AG08396 (cell line): Measurements from ENCODE around the gene DIAPH1.

Experiments
- DNase-seq: peaks from one replicate; pipeline ENCODE4 v3.0.0; 2012; ENCODE audit warnings: low spot score, mixed read lengths

The DIAPH1 gene

DNA sequence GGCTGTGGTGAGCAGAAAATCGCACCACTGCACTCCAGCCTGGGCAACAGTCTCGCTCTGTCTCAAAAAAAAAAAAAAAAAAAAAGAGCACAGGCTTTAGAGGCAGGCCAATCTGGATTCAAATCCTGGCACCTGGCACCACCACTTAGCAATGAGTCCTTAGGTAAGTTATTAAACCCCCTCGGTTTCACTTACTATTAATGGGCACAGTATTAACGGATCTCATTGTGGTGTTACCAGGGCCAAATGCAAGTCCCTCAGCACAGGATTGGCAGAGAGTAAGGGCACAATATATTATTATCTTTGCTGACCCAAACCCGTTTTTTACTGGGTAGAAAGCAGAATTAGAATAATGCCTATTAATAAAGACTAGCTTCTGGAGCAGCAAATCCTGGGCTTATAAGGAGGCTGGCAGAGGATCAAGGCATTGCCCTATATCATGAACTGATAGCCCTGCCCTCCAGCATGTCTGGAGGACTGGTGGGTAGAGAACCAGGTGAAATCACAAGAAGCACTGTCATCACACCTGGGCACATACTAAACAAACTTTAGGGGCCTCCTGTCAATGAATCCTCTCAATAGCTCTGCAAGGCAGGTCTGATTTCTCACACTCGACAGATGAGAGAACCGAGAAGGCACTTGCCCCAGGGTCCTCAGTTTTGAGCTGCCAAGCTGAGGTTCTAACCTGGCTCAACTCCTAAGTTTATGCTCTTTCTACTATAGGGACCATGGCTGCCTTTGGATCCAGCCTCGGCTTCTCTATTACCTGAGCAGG, 112.2 kb downstream of the DIAPH1 start:
- no peak for DNase-seq

GRCh38 chr5:141504216-141504615, 114.6 kb downstream of the DIAPH1 start:
- DNase-seq = no peak

- no peak for DNase-seq
Measured at GRCh38 chr5:141503681-141504080, 115.1 kb downstream of the DIAPH1 start.

DNA sequence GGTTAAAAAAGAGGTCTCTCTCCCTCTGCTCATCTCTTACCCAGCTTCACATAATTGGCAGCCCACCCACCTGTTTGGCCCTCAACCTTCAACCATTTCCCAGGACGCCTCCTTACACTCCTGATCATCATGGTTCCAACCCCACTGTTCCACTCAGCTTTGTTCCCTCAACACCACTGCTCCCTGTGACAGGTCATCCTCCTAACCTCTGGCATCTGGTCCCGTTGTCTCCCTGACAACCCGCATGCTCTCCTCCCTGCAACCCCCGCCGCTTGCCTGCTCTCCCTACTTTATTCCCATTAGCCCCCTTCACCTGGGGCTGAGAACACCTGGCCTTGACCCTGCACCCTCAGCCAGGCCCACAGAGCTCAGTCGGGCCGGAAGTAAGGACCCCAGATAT, 117.0 kb downstream of the DIAPH1 start:
- no peak for DNase-seq

DNA sequence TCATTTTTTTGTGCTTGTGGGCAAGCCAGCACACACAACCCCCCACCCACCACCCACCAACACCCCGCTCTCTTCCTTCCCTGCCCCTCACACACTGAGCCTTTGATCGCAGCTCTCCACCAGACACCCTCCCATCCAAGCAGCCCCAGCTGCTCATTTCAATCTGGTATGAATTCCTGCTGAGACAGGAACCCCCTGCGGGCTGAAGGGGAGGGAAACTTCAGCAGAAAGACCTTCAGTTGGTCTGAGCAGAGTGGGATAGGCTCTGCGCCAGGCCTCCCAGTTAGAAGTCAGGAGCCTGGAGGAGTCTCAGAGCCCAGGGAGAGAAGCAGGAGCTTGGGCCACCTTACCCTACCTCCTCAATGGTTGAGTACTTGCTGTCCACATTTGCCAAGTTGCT, 122.8 kb downstream of the DIAPH1 start:
- no peak for DNase-seq

DNA sequence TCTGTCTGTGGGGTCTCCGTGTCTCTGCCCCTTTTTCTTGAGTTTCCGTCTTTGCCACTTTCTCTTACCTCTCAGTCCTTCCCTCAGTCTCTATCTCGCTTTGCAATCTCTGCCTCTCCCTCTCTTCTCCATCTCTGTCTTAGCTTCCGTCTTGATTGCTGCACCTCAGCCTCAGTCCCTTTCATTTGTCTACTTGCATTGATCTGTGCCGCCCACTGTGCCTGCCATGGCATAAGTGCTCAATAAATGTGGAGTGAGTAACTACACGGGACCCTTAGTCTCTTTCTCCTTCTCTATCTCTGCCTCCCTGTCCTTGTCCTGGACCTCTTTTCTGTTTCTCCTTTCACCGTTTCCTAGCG, 123.4 kb downstream of the DIAPH1 start:
- no peak for DNase-seq

DNA sequence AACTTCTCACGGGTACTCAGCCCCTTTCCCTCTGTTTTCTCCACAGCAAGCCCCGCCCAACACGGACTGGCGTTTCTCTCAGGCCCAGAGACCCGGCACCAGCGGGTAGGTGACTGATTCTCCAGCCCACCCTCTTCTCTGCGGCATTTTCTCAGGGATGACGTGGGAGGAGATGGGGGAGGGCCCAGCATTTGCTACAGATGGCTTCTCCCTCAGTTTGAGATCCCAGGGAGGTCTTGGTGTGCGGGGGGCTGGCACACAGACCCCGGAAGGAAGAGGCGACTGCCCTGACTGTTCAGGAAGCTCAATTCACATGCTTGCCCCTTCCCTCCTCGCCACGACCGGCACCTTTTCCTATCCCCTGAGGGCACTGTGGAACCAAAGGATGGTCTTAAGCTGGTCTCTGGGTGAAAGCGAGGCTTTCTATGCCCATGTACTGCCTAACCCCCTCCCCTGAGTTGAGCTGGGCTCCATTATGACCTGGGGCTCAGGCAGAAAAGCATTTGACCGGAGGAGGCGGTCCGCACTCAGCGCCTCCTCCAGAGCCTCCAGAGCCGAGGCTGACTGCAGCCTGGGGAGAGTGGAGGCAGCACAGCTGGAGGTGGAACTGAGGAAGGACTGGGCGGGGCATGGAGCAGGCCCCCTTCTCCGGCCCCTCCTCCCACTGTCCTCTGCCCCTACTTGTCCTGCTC, 123.9 kb downstream of the DIAPH1 start:
- DNase-seq = no peak

GRCh38 chr5:141493500-141494422, 125.0 kb downstream of the DIAPH1 start:
- DNase-seq = peak; percentile 65

GRCh38 chr5:141492168-141492885, 126.5 kb downstream of the DIAPH1 start:
- DNase-seq = no peak

DNA sequence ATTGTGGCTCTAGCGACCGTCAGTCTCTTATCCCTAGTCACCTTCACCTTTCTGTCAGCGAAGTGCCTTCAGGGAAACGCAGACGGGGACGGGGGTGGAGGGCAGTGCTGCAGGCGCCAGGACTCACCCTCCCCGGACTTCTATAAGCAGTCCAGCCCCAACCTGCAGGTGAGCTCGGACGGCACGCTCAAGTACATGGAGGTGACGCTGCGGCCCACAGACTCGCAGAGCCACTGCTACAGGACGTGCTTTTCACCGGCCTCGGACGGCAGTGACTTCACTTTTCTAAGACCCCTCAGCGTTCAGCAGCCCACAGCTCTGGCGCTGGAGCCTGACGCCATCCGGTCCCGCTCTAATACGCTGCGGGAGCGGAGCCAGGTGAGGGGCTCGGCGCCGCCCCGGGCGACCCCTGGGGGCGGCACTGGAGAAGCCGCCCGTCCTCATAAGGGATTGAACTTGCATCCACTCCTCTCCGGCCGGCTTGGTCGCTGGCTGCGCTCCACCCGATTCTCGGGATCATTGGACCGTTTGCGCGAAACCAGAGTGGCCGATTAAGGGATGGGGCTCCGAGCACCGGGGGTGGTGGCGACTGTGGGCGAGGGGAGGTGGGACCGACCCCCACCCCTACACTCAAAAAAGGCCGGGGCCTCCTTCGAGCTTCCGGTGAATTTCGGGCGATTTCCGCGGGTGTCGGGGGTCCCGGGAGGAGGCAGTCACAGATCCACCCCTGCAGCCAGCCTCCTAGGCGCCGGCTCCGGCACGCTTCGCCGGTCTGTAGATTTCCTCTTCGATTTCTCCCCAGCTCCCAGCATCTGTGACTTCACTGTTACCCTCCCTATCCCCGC, 127.3 kb downstream of the DIAPH1 start:
- no peak for DNase-seq

- DNase-seq = no peak
Measured at GRCh38 chr5:141490771-141491170, 128.0 kb downstream of the DIAPH1 start.

DNA sequence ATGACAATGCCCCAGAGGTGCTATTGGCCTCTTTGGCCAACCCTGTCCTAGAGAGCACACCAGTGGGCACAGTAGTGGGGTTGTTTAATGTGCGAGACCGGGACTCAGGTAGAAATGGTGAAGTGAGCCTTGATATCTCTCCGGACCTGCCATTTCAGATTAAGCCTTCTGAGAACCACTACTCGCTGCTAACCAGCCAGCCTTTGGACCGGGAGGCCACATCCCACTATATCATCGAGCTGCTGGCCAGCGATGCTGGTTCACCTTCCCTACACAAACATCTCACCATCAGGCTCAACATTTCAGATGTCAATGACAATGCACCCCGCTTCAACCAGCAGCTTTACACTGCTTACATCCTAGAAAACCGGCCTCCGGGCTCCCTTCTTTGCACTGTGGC, 128.5 kb downstream of the DIAPH1 start:
- no peak for DNase-seq

DNA sequence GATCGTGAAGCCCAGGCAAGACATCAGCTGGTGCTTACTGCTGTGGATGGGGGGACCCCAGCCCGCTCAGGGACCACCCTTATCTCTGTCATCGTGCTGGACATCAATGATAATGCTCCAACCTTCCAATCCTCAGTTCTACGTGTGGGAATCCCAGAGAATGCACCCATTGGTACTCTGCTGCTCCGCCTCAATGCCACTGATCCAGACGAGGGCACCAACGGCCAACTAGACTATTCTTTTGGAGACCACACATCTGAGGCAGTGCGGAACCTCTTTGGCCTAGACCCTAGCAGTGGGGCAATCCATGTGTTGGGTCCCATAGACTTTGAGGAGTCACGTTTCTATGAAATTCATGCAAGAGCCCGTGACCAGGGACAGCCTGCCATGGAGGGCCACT, 129.0 kb downstream of the DIAPH1 start:
- no peak for DNase-seq

DNA sequence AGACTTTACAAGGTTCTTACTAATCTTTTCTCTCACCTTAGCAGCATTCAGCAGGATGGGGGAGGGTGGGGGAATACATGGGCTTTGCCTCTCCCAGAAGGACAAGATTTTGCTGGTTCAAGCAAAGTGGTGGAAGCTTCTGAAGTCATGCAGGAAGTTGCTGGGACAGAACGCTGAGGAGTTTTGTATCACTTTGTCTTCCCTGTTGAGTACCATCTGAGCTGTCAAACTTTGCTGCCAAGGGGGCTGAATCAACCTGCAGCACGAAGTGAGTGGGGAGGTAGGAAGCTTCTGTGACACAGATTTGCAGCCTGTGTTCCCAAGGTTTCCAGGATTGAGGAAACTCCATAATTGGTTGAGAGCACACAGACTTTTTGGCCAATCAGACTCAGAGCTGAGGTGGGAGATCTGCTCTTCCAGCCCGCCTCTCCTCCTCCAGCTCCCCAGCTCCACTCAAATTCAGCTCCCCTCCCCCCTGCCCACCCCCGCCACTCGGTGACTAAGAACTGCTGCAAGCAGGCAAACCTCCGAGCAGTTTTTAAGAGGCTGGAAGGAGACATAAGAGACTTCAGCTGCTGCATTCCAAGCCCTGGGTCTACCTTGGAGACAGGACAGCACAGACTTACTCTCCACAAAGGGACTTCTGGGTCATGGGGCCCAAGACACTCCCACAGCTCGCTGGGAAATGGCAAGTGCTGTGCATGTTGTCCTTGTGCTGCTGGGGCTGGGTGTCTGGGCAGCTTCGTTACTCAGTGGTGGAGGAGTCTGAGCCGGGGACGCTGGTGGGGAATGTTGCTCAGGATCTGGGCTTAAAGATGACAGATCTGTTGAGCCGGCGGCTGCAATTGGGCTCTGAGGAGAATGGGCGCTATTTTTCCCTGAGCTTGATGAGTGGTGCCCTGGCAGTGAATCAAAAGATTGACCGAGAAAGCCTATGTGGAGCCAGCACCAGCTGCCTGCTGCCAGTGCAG, 129.9 kb downstream of the DIAPH1 start, which contains the start of gene PCDHGC5:
Gene PCDHGC5, plus strand, starts transcription at position 491 of the 971 bp plus-strand sequence. Its CDS starts 160 bp downstream, at position 651.
- DNase-seq = peak; percentile 88

DNA sequence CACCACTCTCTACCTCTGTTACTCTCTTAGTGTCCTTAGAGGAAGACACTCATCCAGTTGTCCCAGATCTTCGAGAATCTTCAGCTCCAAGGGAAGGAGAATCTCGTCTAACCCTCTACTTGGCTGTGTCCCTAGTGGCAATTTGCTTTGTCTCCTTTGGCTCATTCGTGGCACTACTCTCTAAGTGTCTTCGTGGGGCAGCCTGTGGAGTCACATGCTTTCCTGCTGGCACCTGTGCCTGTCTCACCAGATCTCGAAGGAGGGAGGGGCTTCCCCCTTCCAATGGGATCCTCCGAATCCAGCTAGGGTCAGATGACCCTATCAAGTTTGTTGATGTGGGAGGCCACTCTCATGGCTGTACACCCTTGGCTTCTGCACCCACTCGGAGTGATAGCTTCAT, 131.7 kb downstream of the DIAPH1 start:
- no peak for DNase-seq

DNA sequence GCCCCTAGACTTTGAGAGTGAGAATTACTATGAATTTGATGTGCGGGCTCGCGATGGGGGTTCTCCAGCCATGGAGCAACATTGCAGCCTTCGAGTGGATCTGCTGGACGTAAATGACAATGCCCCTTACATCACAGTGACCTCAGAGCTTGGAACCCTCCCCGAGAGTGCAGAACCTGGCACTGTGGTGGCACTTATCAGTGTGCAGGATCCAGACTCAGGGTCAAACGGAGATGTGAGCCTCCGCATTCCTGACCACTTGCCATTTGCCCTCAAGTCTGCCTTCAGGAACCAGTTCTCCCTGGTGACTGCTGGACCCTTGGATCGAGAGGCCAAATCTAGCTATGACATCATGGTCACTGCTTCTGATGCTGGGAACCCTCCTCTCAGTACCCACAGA, 132.7 kb downstream of the DIAPH1 start:
- no peak for DNase-seq

DNA sequence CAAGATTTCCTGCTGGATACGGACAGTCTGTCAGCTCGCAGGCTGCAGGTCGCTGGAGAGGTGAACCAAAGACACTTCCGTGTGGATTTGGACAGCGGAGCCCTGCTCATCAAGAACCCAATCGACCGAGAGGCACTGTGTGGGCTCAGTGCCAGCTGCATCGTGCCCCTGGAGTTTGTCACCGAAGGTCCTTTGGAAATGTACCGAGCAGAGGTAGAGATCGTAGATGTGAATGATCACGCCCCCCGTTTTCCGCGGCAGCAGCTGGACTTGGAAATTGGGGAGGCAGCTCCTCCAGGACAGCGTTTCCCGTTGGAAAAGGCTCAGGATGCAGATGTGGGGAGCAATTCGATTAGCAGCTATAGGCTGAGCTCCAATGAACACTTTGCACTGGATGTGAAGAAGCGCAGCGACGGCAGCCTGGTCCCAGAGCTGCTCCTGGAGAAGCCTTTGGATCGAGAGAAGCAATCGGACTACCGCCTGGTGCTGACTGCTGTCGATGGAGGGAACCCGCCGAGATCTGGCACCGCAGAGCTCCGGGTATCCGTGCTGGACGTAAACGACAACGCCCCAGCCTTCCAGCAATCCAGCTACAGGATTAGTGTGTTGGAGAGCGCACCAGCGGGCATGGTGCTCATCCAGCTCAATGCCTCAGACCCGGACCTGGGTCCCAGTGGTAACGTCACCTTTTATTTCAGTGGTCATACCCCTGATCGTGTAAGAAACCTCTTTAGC, 133.3 kb downstream of the DIAPH1 start:
- no peak for DNase-seq

- peak; percentile 21 for DNase-seq
Measured at GRCh38 chr5:141484641-141485311, 134.0 kb downstream of the DIAPH1 start, which contains the start of gene PCDHGC4. Gene PCDHGC4, plus strand, starts transcription at chr5:141485030. Its CDS starts 144 bp downstream, at chr5:141485174.
